AG04449 (cell line): ENCODE results near the gene PPP1R12C.
A peak's percentile ranks its signal among the peaks of the same experiment; 100 is the strongest.

Source experiments
- CTCF ChIA-PET: fragments of 350-600 bp; formaldehyde crosslinking; extraction: SDS; loops from one replicate; lab custom pipeline; 2021; ENCODE audit warnings: antibody characterized with exemption; lab: Yijun Ruan, JAX
- POLR2A ChIA-PET: fragments of 400-600, 350-600 bp; formaldehyde crosslinking; extraction: SDS; loops from one replicate; lab custom pipeline; 2020; ENCODE audit warnings: antibody characterized with exemption, inconsistent platforms; lab: Yijun Ruan, JAX
- DNase-seq: peaks from one replicate; pipeline ENCODE4 v3.0.0-alpha.2; 2010; ENCODE audit warnings: low read depth, low spot score
- H3K4me3 ChIP-seq: 2 replicates; pipeline ENCODE4 v1.5.1; 2011; ENCODE audit warnings: low read depth, mild to moderate bottlenecking, control low read depth, low read length
- CTCF ChIP-seq: IDR thresholded peaks from one replicate; pipeline ENCODE4 v1.5.1; 2011; ENCODE audit warnings: mild to moderate bottlenecking, moderate library complexity, low read length, control low read depth, inconsistent platforms; ENCODE audit not compliant: insufficient read depth; ENCODE audit errors: missing control alignments

Gene PPP1R12C

DNA sequence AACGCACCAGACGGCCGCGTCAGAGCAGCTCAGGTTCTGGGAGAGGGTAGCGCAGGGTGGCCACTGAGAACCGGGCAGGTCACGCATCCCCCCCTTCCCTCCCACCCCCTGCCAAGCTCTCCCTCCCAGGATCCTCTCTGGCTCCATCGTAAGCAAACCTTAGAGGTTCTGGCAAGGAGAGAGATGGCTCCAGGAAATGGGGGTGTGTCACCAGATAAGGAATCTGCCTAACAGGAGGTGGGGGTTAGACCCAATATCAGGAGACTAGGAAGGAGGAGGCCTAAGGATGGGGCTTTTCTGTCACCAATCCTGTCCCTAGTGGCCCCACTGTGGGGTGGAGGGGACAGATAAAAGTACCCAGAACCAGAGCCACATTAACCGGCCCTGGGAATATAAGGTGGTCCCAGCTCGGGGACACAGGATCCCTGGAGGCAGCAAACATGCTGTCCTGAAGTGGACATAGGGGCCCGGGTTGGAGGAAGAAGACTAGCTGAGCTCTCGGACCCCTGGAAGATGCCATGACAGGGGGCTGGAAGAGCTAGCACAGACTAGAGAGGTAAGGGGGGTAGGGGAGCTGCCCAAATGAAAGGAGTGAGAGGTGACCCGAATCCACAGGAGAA, 1.9 kb downstream of the PPP1R12C start:
- DNase-seq: no peak
- POLR2A ChIA-PET: no interaction called here
- no peak for TF ChIP-seq CTCF
- peak overlapping the region; percentile 84 for H3K4me3 ChIP-seq
- CTCF ChIA-PET: interaction anchor here (2.0 kb wide), 1 partner anchor 27 kb away, joined by 10 read pairs; no protein-coding TSS in a partner anchor

DNA sequence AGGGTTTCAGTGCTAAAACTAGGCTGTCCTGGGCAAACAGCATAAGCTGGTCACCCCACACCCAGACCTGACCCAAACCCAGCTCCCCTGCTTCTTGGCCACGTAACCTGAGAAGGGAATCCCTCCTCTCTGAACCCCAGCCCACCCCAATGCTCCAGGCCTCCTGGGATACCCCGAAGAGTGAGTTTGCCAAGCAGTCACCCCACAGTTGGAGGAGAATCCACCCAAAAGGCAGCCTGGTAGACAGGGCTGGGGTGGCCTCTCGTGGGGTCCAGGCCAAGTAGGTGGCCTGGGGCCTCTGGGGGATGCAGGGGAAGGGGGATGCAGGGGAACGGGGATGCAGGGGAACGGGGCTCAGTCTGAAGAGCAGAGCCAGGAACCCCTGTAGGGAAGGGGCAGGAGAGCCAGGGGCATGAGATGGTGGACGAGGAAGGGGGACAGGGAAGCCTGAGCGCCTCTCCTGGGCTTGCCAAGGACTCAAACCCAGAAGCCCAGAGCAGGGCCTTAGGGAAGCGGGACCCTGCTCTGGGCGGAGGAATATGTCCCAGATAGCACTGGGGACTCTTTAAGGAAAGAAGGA, 2.8 kb downstream of the PPP1R12C start:
- DNase-seq: no peak
- CTCF ChIA-PET: interaction anchor here (1.0 to 1.5 kb wide), 2 partner anchors 26 to 390 kb away, joined by 3 read pairs; no protein-coding TSS in a partner anchor
- TF ChIP-seq CTCF: no peak
- no peak overlapping the region for H3K4me3 ChIP-seq
- POLR2A ChIA-PET: no interaction called here

DNA sequence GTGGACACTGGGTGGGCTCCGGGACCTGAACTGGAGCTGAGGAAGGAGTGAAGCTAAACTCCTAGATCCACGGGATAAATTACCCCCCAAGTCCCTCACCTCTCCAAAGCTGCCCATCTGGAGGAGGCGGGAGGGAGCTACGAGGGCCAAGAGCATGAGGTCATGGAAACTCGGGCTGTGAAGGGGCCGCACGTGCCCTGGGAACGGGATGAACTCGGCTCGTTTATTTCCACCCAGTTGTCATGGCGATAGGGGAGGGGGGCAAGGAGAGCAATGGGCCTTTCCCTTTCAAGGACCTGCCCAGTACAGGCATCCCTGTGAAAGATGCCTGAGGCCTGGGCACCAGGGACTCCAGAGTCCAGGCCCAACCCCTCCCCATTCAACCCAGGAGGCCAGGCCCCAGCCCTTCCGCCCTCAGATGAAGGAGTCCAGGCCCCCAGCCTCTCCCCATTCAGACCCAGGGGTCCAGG, 3.8 kb downstream of the PPP1R12C start:
- no peak overlapping the region for H3K4me3 ChIP-seq
- ChIA-PET CTCF (interaction anchor here (0.6 to 1.9 kb wide), 4 partner anchors 25 to 558 kb away, joined by 3 to 12 read pairs (median 3); no protein-coding TSS in a partner anchor), POLR2A (no interaction called here)
- peak; percentile 45 for DNase-seq
- TF ChIP-seq CTCF: no peak

DNA sequence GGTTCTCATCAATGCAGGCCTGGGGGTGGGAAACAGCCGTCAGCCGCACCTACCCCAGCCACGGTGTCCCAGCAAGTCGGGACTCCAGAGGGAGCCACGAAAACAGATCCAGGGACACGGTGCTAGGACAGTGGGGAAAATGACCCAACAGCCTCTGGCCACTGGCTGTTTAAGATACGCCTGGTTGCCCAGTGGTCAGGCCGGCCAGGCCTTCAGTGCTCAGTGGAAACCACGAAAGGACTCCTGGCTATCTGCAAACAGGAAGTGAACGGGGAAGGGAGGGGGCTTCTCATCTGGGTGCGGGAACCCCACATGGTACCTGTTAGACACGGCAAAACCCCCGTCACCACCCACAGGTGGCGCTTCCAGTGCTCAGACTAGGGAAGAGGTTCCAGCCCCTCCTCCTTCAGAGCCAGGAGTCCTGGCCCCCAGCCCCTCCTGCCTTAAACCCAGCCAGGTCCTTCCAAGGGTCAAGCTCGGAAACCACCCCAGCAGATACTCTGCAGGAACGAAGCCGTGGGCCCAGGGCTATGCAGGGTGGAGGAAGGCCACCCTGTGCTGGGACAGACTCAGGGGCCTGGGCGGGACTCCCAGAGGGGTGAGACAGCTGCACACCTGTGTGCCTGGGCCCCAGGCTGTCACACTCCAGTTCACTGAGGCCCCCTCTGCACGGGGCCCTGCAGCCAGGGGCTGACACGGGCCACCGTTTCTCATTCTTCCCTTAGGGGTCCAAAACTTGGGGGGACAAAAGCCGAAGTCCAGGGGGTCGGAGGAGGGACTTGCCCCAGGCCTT, 4.5 kb downstream of the PPP1R12C start:
- POLR2A ChIA-PET: no interaction called here
- CTCF ChIA-PET: interaction anchor here (0.6 to 1.9 kb wide), 4 partner anchors 24 to 559 kb away, joined by 3 to 12 read pairs (median 3); no protein-coding TSS in a partner anchor

DNA sequence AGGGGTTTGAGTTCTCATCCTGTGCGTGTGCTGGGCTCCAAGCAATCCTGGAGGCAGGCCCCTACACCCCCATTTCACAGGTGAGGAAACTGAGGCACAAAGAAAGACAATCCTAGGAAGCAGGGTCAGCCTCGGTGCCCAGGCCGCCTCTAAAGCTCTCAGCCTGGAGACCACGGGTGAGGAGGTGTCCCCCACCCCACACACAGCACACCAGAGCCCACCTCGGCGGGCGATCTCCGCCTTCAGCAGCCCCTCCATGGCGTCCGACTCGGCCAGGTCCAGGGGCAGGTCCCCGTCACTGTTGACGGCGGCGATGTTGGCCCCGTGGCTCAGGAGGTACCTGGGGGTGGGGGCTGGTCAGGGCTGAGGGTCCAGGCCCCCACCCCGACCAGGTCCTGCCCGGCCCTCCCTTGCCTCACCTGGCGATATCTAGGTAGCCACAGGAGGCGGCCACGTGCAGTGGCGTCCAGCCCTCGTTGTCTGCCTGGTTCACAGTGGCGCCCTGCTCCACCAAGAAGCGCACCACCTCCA, 5.1 kb downstream of the PPP1R12C start:
- ChIA-PET CTCF (interaction anchor here (1.0 to 1.9 kb wide), 3 partner anchors 11 to 355 kb away, joined by 3 to 12 read pairs (median 3); no protein-coding TSS in a partner anchor), POLR2A (no interaction called here)
- TF ChIP-seq CTCF: no peak

More for the DNA sequence above, 4.5 kb downstream of the PPP1R12C start:
- no peak for DNase-seq
- no peak overlapping the region for H3K4me3 ChIP-seq
- no peak for TF ChIP-seq CTCF

More for the DNA sequence above, 5.1 kb downstream of the PPP1R12C start:
- DNase-seq: no peak
- H3K4me3 ChIP-seq: no peak overlapping the region
